Skeletal muscle cell (primary cell): Measurements from ENCODE around the gene NCL.
"Not testable (repeated sequence)": the region's sequence is repeated elsewhere in the genome, so short reads cannot be mapped to it uniquely, and the experiment has no call there.

Source experiments
- DNase-seq: peaks from one replicate; pipeline ENCODE4 v3.0.0-alpha.2; 2010; ENCODE audit warnings: low read depth
- H3K4me3 ChIP-seq: 2 replicates; pipeline ENCODE4 v1.5.1; 2011; ENCODE audit warnings: low read depth, mild to moderate bottlenecking, control low read depth, low read length, moderate library complexity

The NCL gene

DNA sequence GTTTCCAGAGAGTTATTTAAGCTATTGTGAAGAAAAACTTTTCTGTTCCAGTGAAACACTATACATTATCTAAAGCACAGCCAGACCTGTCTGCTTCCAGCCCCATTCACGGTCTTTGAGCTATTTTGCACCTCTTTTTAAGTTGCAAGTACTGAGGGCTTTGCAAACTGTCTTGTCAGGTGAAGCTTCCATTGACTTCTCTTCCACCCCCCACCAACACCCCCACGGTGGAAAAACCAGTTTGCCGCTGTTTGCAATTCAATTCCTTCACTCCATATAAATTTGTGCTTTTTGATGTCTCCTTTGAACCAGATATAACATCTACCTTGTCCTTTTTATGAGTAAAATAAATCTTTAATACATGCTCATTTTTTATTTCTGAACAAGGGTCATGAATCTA is 53.0 kb downstream of the NCL start:
- no peak overlapping the region for H3K4me3 ChIP-seq
- DNase-seq, result no peak

- H3K4me3 ChIP-seq, result no peak overlapping the region
- no peak for DNase-seq
Observed at GRCh38 chr2:231410293-231411004, 53.8 kb downstream of the NCL start.

DNA sequence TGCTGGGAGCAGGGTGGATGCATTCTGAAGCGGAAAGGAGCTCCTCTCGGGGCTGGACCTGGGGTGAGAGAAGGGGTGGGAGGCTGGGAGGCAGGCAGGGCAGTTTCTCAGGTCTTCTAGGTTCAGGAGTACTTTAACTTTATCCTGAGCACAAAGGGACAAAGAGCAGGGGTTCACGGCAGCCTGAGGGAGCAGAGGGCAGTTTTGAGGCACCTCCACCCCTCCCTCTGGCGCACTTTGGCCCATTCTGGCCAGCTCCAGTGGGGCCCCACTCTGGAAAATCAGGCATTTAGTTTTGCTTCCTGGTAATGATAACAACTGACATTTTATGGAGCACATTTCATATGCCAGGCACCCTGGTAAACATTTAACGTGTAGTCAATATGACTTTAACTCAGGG is 54.5 kb downstream of the NCL start:
- no peak overlapping the region for H3K4me3 ChIP-seq
- no peak for DNase-seq

DNA sequence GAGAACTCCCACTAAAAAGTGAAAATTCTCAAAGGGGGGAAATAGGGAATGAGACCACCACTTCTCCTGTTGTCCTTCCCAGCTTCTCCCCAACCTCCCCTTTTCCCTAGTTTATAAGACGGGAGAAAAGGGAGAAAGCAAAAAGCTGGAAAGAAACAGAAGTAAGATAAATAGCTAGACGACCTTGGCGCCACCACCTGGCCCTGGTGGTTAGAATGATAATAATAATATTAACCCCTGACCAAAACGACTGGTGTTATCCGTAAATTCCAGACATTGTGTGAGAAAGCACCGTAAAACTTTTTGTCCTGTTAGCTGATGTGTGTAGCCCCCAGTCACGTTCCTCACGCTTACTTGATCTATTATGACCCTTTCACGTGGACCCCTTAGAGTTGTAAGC is 56.0 kb downstream of the NCL start:
- DNase-seq, H3K4me3 ChIP-seq: not testable (repeated sequence)

- H3K4me3 ChIP-seq, DNase-seq: not testable (repeated sequence)
Observed at GRCh38 chr2:231407686-231408085, 56.6 kb downstream of the NCL start.

GRCh38 chr2:231405601-231406367 is 58.5 kb downstream of the NCL start:
- DNase-seq, H3K4me3 ChIP-seq: not testable (repeated sequence)

DNA sequence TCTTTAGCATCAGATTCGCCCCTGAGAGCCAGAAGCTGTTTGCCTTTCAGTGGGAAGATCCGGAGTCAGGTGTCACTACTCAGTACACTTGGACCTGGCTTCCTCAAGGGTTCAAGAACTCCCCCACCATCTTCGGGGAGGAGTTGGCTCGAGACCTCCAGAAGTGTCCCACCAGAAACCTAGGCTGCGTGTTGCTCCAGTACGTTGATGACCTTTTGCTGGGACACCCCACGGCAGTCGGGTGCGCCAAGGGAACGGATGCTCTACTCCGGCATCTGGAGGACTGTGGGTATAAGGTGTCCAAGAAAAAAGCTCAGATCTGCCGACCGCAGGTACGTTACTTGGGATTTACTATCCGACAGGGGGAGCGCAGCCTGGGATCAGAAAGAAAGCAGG is 60.1 kb downstream of the NCL start:
- H3K4me3 ChIP-seq, DNase-seq: not testable (repeated sequence)
